ENCODE results near the gene IFT81.
A peak's percentile ranks its signal among the peaks of the same experiment; 100 is the strongest.

DNA sequence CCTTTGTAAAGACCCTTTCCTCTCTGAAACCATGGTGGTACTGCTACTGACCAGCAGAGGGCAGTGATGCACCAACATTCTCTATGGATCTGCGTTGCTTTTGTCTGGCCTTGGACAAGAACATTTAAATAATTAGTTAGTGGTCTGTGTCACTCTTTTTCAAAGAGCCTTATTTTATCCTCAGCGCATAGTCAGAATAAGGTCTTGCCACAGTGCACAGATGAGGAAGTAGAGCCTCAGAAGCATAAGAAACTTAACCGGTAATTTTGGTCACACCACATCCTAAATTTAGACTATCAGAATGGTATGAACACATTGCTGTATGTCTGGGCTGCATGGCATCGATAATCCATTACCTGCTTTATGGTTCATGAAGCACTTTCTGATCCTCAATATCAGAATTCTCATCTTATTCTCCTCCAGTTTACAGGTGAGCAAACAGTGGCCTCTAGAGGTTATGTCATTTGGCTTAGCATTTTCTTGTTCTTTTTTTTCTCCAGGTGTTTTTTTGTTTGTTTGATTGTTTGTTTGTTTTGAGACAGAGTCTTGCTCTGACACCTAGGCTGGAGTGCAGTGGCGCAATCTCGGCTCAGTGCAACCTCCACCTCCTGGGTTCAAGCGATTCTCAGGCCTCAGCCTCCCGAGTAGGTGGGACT, 23.7 kb upstream of the IFT81 start:
- TF ChIP-seq ZNF761 (CRISPR knock-in tag; conservative IDR thresholded peaks at IDR 0.05), result no peak
- TF ChIP-seq, protein P1, sequence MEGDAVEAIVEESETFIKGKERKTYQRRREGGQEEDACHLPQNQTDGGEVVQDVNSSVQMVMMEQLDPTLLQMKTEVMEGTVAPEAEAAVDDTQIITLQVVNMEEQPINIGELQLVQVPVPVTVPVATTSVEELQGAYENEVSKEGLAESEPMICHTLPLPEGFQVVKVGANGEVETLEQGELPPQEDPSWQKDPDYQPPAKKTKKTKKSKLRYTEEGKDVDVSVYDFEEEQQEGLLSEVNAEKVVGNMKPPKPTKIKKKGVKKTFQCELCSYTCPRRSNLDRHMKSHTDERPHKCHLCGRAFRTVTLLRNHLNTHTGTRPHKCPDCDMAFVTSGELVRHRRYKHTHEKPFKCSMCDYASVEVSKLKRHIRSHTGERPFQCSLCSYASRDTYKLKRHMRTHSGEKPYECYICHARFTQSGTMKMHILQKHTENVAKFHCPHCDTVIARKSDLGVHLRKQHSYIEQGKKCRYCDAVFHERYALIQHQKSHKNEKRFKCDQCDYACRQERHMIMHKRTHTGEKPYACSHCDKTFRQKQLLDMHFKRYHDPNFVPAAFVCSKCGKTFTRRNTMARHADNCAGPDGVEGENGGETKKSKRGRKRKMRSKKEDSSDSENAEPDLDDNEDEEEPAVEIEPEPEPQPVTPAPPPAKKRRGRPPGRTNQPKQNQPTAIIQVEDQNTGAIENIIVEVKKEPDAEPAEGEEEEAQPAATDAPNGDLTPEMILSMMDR (CRISPR knock-in tag; IDR thresholded peaks at IDR 0.05), result peak; percentile 91

All from HepG2 (cell line).